ENCODE measurements around the gene RNASEH2A. TPM values are rescaled to one million over a fixed set of nuclear protein-coding genes. Genes with fewer than 3 reads are reported as not detected.

Gene RNASEH2A
- total RNA-seq, 1 donor from 2014 or later, result 10.5 TPM

DNA sequence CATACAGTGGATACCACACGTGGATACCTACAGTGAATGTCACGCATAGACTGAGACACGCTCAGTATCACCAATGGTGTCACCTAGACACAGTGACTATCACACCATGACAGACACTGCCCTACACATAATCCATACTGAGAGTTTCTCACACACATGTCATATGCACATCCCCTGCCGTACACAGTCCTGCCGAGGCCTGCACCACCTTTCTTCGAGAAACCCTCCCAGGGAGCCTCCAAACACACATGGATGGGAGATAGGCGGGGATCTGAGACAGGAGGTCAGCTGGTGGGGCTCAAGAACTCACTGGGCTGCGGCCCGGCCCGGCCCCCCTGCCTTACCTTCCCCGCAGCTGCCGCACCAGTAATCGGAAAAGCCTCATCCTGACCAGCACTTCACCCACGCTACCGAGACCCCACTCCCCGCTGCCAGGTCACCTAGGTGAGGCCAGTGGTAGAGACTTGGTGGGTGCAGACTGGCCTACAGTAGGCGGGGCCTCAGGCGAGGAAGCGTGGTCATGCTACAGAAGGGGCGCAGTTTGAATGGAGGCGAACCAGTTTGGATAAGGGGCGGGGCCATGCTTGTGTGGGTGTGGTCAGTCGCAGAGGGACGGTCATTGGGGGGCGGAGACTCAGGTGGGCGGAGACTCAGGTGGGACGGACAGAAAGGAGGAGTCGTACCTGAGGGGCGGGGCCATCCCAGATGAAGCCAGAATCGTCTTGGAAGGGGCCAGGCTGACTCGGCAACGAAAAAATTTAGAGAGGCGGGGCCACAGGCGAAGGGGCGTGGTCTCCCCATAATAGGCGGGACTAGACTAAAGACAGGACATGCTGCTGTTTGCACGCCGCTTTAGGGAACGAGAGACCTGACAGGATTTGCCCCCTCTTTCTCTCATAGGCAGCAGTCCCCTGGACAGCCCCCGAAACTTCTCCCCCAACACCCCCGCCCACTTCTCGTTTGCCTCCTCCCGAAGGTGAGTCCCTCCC is 34.0 kb downstream of the RNASEH2A start:
- Histone ChIP-seq H3K4me2 (ENCODE audit: low read length) (peak overlapping the region; percentile 80), H4K20me1 (ENCODE audit: insufficient read depth, low read length) (no peaks in the 10 kb centered on the region), H3K36me3 (ENCODE audit: insufficient read depth, low read length) (no peaks in the 10 kb centered on the region), H3K9me3 (ENCODE audit: insufficient read depth, low read depth, low read length) (peaks cover 5% of the 10 kb centered on the region), H3K27ac (ENCODE audit: low read depth, low read length) (no peak overlapping the region), H3K79me2 (ENCODE audit: insufficient read depth, low read length) (no peaks in the 10 kb centered on the region), H3K27me3 (ENCODE audit: insufficient read depth, low read length) (peaks cover 40% of the 10 kb centered on the region), H3K4me3 (ENCODE audit: insufficient read depth, low read depth, low read length) (peak overlapping the region; percentile 40), H2AFZ (ENCODE audit: low read depth, low read length) (peak overlapping the region; percentile 62), H3K9ac (ENCODE audit: low read length) (no peak overlapping the region), H3K4me1 (ENCODE audit: insufficient read depth, low read length) (peaks cover 4% of the 10 kb centered on the region)
- DNase-seq (ENCODE audit: low read depth) (no peak), FAIRE-seq (no peak)
- no peaks in the 10 kb centered on the region for H3K36me3 Mint-ChIP-seq (ENCODE audit: low read depth, unreplicated experiment)
- H3K4me1 Mint-ChIP-seq (ENCODE audit: low read depth, unreplicated experiment), result no peaks in the 10 kb centered on the region
- H3K27me3 Mint-ChIP-seq (ENCODE audit: low read depth, unreplicated experiment), result peaks cover 18% of the 10 kb centered on the region
- peak overlapping the region; percentile 28 for H3K27ac Mint-ChIP-seq (ENCODE audit: unreplicated experiment)
- TF ChIP-seq EZH2 (IDR thresholded peaks at IDR 0.05; ENCODE audit: insufficient read depth, low read length), result no peak
- TF ChIP-seq, protein P1, sequence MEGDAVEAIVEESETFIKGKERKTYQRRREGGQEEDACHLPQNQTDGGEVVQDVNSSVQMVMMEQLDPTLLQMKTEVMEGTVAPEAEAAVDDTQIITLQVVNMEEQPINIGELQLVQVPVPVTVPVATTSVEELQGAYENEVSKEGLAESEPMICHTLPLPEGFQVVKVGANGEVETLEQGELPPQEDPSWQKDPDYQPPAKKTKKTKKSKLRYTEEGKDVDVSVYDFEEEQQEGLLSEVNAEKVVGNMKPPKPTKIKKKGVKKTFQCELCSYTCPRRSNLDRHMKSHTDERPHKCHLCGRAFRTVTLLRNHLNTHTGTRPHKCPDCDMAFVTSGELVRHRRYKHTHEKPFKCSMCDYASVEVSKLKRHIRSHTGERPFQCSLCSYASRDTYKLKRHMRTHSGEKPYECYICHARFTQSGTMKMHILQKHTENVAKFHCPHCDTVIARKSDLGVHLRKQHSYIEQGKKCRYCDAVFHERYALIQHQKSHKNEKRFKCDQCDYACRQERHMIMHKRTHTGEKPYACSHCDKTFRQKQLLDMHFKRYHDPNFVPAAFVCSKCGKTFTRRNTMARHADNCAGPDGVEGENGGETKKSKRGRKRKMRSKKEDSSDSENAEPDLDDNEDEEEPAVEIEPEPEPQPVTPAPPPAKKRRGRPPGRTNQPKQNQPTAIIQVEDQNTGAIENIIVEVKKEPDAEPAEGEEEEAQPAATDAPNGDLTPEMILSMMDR (IDR thresholded peaks at IDR 0.05; ENCODE audit: insufficient read depth, low read depth, low read length), result no peak
- H3K4me3 Mint-ChIP-seq (ENCODE audit: unreplicated experiment), result peak overlapping the region; percentile 78
- H3K9me3 Mint-ChIP-seq (ENCODE audit: unreplicated experiment), result no peaks in the 10 kb centered on the region

DNA sequence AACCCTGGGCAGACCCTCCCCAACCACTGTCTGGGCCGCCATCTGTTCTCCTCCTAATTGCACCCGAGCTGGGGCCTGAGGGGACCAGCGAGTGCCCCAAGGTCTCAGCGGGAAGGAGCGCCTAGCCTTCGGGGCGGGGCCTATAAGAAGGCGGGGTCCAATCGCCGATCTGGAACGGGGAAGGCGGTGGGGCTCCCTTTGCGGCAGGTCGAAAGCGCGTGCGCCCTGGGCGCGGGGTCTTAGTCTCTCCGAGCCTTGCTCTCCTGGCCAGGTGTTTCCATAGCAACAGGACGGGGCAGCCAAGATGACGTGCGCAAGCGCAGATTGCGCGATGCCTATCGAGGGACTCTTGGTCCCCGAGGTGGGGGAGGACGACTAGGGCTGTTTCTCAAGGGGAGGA is 34.7 kb downstream of the RNASEH2A start:
- Histone ChIP-seq H3K4me3 (ENCODE audit: insufficient read depth, low read depth, low read length) (peak overlapping the region; percentile 40), H3K9ac (ENCODE audit: low read length) (no peak overlapping the region), H2AFZ (ENCODE audit: low read depth, low read length) (peak overlapping the region; percentile 62), H3K79me2 (ENCODE audit: insufficient read depth, low read length) (no peaks in the 10 kb centered on the region), H3K36me3 (ENCODE audit: insufficient read depth, low read length) (no peaks in the 10 kb centered on the region), H3K4me1 (ENCODE audit: insufficient read depth, low read length) (peaks cover 4% of the 10 kb centered on the region), H3K4me2 (ENCODE audit: low read length) (peak overlapping the region; percentile 80), H3K9me3 (ENCODE audit: insufficient read depth, low read depth, low read length) (peaks cover 5% of the 10 kb centered on the region), H4K20me1 (ENCODE audit: insufficient read depth, low read length) (no peaks in the 10 kb centered on the region), H3K27ac (ENCODE audit: low read depth, low read length) (no peak overlapping the region), H3K27me3 (ENCODE audit: insufficient read depth, low read length) (peaks cover 33% of the 10 kb centered on the region)
- H3K27ac Mint-ChIP-seq (ENCODE audit: unreplicated experiment), result peak overlapping the region; percentile 67
- peaks cover 18% of the 10 kb centered on the region for H3K27me3 Mint-ChIP-seq (ENCODE audit: low read depth, unreplicated experiment)
- no peaks in the 10 kb centered on the region for H3K4me1 Mint-ChIP-seq (ENCODE audit: low read depth, unreplicated experiment)
- DNase-seq (ENCODE audit: low read depth) (no peak), FAIRE-seq (no peak)
- H3K36me3 Mint-ChIP-seq (ENCODE audit: low read depth, unreplicated experiment), result no peaks in the 10 kb centered on the region
- H3K9me3 Mint-ChIP-seq (ENCODE audit: unreplicated experiment), result no peaks in the 10 kb centered on the region
- TF ChIP-seq, protein P1 (IDR thresholded peaks at IDR 0.05; ENCODE audit: insufficient read depth, low read depth, low read length), result no peak
- TF ChIP-seq EZH2 (IDR thresholded peaks at IDR 0.05; ENCODE audit: insufficient read depth, low read length), result no peak
- peak overlapping the region; percentile 78 for H3K4me3 Mint-ChIP-seq (ENCODE audit: unreplicated experiment)

DNA sequence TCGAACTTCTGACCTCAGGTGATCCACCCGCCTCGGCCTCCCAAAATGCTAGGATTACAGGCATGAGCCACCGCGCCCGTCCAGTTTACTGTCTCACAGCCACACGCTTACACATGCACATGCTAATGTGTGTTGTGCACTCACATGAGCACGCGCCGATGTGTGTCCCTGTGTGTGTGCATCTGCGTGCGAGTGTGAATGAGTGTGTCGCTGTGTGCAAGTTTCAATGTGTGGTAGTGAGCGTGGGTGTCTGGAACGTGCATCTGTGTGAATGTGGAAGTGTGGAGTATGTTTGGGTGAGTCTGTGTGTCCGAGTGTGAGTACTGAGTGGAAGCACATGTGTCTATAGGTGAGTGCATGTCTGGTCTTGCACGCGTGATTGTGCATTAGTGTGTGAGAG is 36.1 kb downstream of the RNASEH2A start:
- no peaks in the 10 kb centered on the region for H3K79me2 ChIP-seq (ENCODE audit: insufficient read depth, low read length)
- H3K9me3 ChIP-seq (ENCODE audit: insufficient read depth, low read depth, low read length), result peaks cover 5% of the 10 kb centered on the region
- no peak overlapping the region for H3K4me3 ChIP-seq (ENCODE audit: insufficient read depth, low read depth, low read length)
- H3K27ac Mint-ChIP-seq (ENCODE audit: unreplicated experiment), result no peak overlapping the region
- peak overlapping the region; percentile 20 for H3K4me3 Mint-ChIP-seq (ENCODE audit: unreplicated experiment)
- H3K9ac ChIP-seq (ENCODE audit: low read length), result no peak overlapping the region
- peaks cover 21% of the 10 kb centered on the region for H3K27me3 ChIP-seq (ENCODE audit: insufficient read depth, low read length)
- H3K4me2 ChIP-seq (ENCODE audit: low read length), result no peak overlapping the region
- H3K36me3 Mint-ChIP-seq (ENCODE audit: low read depth, unreplicated experiment), result no peaks in the 10 kb centered on the region
- H3K4me1 Mint-ChIP-seq (ENCODE audit: low read depth, unreplicated experiment), result no peaks in the 10 kb centered on the region
- FAIRE-seq (no peak), DNase-seq (ENCODE audit: low read depth) (no peak)
- no peaks in the 10 kb centered on the region for H3K36me3 ChIP-seq (ENCODE audit: insufficient read depth, low read length)
- no peak overlapping the region for H3K27ac ChIP-seq (ENCODE audit: low read depth, low read length)
- no peaks in the 10 kb centered on the region for H4K20me1 ChIP-seq (ENCODE audit: insufficient read depth, low read length)
- peaks cover 8% of the 10 kb centered on the region for H3K4me1 ChIP-seq (ENCODE audit: insufficient read depth, low read length)
- H2AFZ ChIP-seq (ENCODE audit: low read depth, low read length), result no peak overlapping the region
- H3K9me3 Mint-ChIP-seq (ENCODE audit: unreplicated experiment), result no peaks in the 10 kb centered on the region
- H3K27me3 Mint-ChIP-seq (ENCODE audit: low read depth, unreplicated experiment), result peaks cover 11% of the 10 kb centered on the region
- TF ChIP-seq, protein P1 (IDR thresholded peaks at IDR 0.05; ENCODE audit: insufficient read depth, low read depth, low read length), result no peak
- TF ChIP-seq EZH2 (IDR thresholded peaks at IDR 0.05; ENCODE audit: insufficient read depth, low read length), result no peak

All from astrocyte (in vitro differentiated cells and primary cell).